ENCODE measurements around the gene GLIS1. TPM values are rescaled to one million over a fixed set of nuclear protein-coding genes. Genes with fewer than 3 reads are reported as not detected.

Gene GLIS1
- total RNA-seq, 1 donor from 2014 or later = 0.07 TPM

GRCh38 chr1:53542551-53542950, 196.4 kb downstream of the GLIS1 start:
- H3K27ac Mint-ChIP-seq (ENCODE audit: unreplicated experiment) = no peak overlapping the region
- no peaks in the 10 kb centered on the region for H3K4me1 Mint-ChIP-seq (ENCODE audit: low read depth, unreplicated experiment)
- no peak overlapping the region for H3K27ac ChIP-seq (ENCODE audit: low read depth, low read length)

DNA sequence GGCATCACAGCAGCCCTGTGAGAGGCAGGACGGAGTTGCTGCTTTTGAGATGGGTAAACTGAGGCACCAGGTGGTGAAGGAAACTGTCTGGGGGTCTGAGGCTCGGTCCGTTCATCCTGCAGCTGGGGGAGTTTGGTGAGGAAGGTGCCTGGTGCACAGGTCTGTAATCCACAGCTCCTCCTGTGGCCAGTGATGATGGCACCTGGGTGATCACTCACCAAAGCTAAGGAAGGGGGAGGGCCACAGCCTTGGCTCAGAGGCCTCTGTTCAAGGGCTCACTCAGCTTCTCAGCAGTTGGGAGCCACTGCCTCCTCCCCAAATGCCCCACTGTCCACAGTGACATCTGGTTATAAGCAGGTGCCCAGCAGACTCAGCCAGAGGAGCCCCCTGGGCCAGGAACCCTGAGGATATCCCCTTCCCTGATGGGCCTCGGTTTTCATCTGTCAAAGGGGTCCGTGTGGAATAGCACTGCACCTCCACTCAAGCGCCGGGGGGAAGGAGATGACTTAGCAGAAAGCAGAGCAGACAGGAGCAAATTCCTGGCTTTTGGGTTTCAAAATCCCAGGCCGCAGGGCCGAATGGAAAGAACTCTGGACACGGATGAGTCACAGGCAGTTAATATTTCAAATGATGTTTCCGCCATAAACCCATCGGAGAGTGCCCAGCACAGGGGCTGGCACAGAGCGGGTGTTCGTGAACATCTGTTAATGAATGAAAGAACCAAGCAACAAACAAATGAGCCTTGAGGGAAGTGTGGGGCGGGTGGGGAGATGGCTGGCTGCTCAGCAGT, 197.0 kb downstream of the GLIS1 start:
- Mint-ChIP-seq H3K27me3 (ENCODE audit: low read depth, unreplicated experiment) (peaks cover 63% of the 10 kb centered on the region), H3K36me3 (ENCODE audit: low read depth, unreplicated experiment) (no peaks in the 10 kb centered on the region), H3K4me1 (ENCODE audit: low read depth, unreplicated experiment) (no peaks in the 10 kb centered on the region), H3K4me3 (ENCODE audit: unreplicated experiment) (no peak overlapping the region), H3K27ac (ENCODE audit: unreplicated experiment) (no peak overlapping the region), H3K9me3 (ENCODE audit: unreplicated experiment) (peaks cover 3% of the 10 kb centered on the region)
- peaks cover 7% of the 10 kb centered on the region for H3K4me1 ChIP-seq (ENCODE audit: insufficient read depth, low read length)
- peak; percentile 76 for FAIRE-seq
- H3K27me3 ChIP-seq (ENCODE audit: insufficient read depth, low read length) = no peaks in the 10 kb centered on the region
- peak; percentile 88 for DNase-seq (ENCODE audit: low read depth)
- TF ChIP-seq EZH2 (IDR thresholded peaks at IDR 0.05; ENCODE audit: insufficient read depth, low read length) = no peak
- TF ChIP-seq, protein P1, sequence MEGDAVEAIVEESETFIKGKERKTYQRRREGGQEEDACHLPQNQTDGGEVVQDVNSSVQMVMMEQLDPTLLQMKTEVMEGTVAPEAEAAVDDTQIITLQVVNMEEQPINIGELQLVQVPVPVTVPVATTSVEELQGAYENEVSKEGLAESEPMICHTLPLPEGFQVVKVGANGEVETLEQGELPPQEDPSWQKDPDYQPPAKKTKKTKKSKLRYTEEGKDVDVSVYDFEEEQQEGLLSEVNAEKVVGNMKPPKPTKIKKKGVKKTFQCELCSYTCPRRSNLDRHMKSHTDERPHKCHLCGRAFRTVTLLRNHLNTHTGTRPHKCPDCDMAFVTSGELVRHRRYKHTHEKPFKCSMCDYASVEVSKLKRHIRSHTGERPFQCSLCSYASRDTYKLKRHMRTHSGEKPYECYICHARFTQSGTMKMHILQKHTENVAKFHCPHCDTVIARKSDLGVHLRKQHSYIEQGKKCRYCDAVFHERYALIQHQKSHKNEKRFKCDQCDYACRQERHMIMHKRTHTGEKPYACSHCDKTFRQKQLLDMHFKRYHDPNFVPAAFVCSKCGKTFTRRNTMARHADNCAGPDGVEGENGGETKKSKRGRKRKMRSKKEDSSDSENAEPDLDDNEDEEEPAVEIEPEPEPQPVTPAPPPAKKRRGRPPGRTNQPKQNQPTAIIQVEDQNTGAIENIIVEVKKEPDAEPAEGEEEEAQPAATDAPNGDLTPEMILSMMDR (IDR thresholded peaks at IDR 0.05; ENCODE audit: insufficient read depth, low read depth, low read length) = peak; percentile 26
- H3K4me3 ChIP-seq (ENCODE audit: insufficient read depth, low read depth, low read length) = no peak overlapping the region
- no peak overlapping the region for H2AFZ ChIP-seq (ENCODE audit: low read depth, low read length)
- H3K4me2 ChIP-seq (ENCODE audit: low read length) = peak overlapping the region; percentile 41
- H3K9ac ChIP-seq (ENCODE audit: low read length) = peak overlapping the region; percentile 54
- peak overlapping the region; percentile 66 for H3K27ac ChIP-seq (ENCODE audit: low read depth, low read length)
- no peaks in the 10 kb centered on the region for H3K9me3 ChIP-seq (ENCODE audit: insufficient read depth, low read depth, low read length)
- no peaks in the 10 kb centered on the region for H3K36me3 ChIP-seq (ENCODE audit: insufficient read depth, low read length)
- peaks cover 93% of the 10 kb centered on the region for H4K20me1 ChIP-seq (ENCODE audit: insufficient read depth, low read length)
- H3K79me2 ChIP-seq (ENCODE audit: insufficient read depth, low read length) = peaks cover 6% of the 10 kb centered on the region

More at GRCh38 chr1:53542551-53542950, 196.4 kb downstream of the GLIS1 start:
- H2AFZ ChIP-seq (ENCODE audit: low read depth, low read length) = no peak overlapping the region
- FAIRE-seq (no peak), DNase-seq (ENCODE audit: low read depth) (no peak)
- no peak for TF ChIP-seq EZH2 (IDR thresholded peaks at IDR 0.05; ENCODE audit: insufficient read depth, low read length)
- TF ChIP-seq, protein P1 (IDR thresholded peaks at IDR 0.05; ENCODE audit: insufficient read depth, low read depth, low read length) = no peak
- Mint-ChIP-seq H3K9me3 (ENCODE audit: unreplicated experiment) (peaks cover 3% of the 10 kb centered on the region), H3K36me3 (ENCODE audit: low read depth, unreplicated experiment) (no peaks in the 10 kb centered on the region), H3K27me3 (ENCODE audit: low read depth, unreplicated experiment) (peaks cover 57% of the 10 kb centered on the region), H3K4me3 (ENCODE audit: unreplicated experiment) (no peak overlapping the region)
- peak overlapping the region; percentile 41 for H3K4me2 ChIP-seq (ENCODE audit: low read length)
- H3K4me1 ChIP-seq (ENCODE audit: insufficient read depth, low read length) = peaks cover 7% of the 10 kb centered on the region
- no peaks in the 10 kb centered on the region for H3K36me3 ChIP-seq (ENCODE audit: insufficient read depth, low read length)
- no peaks in the 10 kb centered on the region for H3K9me3 ChIP-seq (ENCODE audit: insufficient read depth, low read depth, low read length)
- no peak overlapping the region for H3K9ac ChIP-seq (ENCODE audit: low read length)
- H3K27me3 ChIP-seq (ENCODE audit: insufficient read depth, low read length) = no peaks in the 10 kb centered on the region
- peaks cover 93% of the 10 kb centered on the region for H4K20me1 ChIP-seq (ENCODE audit: insufficient read depth, low read length)
- H3K79me2 ChIP-seq (ENCODE audit: insufficient read depth, low read length) = peaks cover 6% of the 10 kb centered on the region
- no peak overlapping the region for H3K4me3 ChIP-seq (ENCODE audit: insufficient read depth, low read depth, low read length)

DNA sequence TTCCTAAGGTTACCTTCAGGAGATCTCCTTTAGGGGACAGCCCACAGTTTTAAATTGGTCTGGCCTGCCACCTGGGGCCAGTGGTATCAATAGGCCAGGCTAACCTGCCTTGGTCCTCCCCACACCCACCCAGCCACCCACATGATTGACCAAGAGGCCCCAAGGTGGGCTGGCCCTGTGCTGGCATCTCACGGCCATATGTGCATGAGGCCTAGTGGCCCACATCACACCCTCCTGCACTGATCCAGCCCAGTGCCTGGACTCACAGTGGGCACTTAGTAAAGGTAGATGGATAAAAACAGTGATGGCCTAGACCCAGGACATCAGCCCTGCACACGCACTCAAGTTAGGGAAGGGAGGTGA, 197.7 kb downstream of the GLIS1 start:
- H3K27me3 Mint-ChIP-seq (ENCODE audit: low read depth, unreplicated experiment) = peaks cover 66% of the 10 kb centered on the region
- H3K27ac Mint-ChIP-seq (ENCODE audit: unreplicated experiment) = no peak overlapping the region
- no peaks in the 10 kb centered on the region for H3K36me3 Mint-ChIP-seq (ENCODE audit: low read depth, unreplicated experiment)
- Histone ChIP-seq H3K4me3 (ENCODE audit: insufficient read depth, low read depth, low read length) (no peak overlapping the region), H3K27me3 (ENCODE audit: insufficient read depth, low read length) (no peaks in the 10 kb centered on the region), H3K9me3 (ENCODE audit: insufficient read depth, low read depth, low read length) (no peaks in the 10 kb centered on the region), H3K36me3 (ENCODE audit: insufficient read depth, low read length) (no peaks in the 10 kb centered on the region), H4K20me1 (ENCODE audit: insufficient read depth, low read length) (peaks cover 93% of the 10 kb centered on the region), H2AFZ (ENCODE audit: low read depth, low read length) (no peak overlapping the region), H3K79me2 (ENCODE audit: insufficient read depth, low read length) (peaks cover 3% of the 10 kb centered on the region), H3K4me1 (ENCODE audit: insufficient read depth, low read length) (peaks cover 10% of the 10 kb centered on the region), H3K4me2 (ENCODE audit: low read length) (no peak overlapping the region), H3K27ac (ENCODE audit: low read depth, low read length) (no peak overlapping the region), H3K9ac (ENCODE audit: low read length) (no peak overlapping the region)
- peaks cover 3% of the 10 kb centered on the region for H3K9me3 Mint-ChIP-seq (ENCODE audit: unreplicated experiment)
- no peaks in the 10 kb centered on the region for H3K4me1 Mint-ChIP-seq (ENCODE audit: low read depth, unreplicated experiment)
- FAIRE-seq (no peak), DNase-seq (ENCODE audit: low read depth) (no peak)
- H3K4me3 Mint-ChIP-seq (ENCODE audit: unreplicated experiment) = no peak overlapping the region
- TF ChIP-seq, protein P1 (IDR thresholded peaks at IDR 0.05; ENCODE audit: insufficient read depth, low read depth, low read length) = no peak
- no peak for TF ChIP-seq EZH2 (IDR thresholded peaks at IDR 0.05; ENCODE audit: insufficient read depth, low read length)
